ENCODE measurements around the gene KATNB1. TPM values are rescaled to one million over a fixed set of nuclear protein-coding genes. Genes with fewer than 3 reads are reported as not detected.
"Not testable (repeated sequence)": the region's sequence is repeated elsewhere in the genome, so short reads cannot be mapped to it uniquely, and the experiment has no call there.

Gene KATNB1
- total and polyA plus RNA-seq, 9 donors, result 32.7 to 63.2 (median 43.1) TPM

- Histone ChIP-seq H3K36me3 (ENCODE audit: control insufficient read depth, insufficient read depth, low read length) (peaks cover 4% of the 10 kb centered on the region), H3K4me3 (ENCODE audit: low read length) (no peak overlapping the region), H3K27me3 (ENCODE audit: control insufficient read depth, insufficient read depth, low read length) (no peaks in the 10 kb centered on the region), H3K9me3 (replicated peaks; ENCODE audit: control insufficient read depth, low read depth, low read length) (no peaks in the 10 kb centered on the region), H3K4me1 (ENCODE audit: control insufficient read depth, insufficient read depth, low read length) (peaks cover 6% of the 10 kb centered on the region), H3K27ac (ENCODE audit: low read length) (no peak overlapping the region)
- no peak for DNase-seq
- 73% methylated on average over 5 of the region's 10 CpGs for WGBS (ENCODE audit: insufficient coverage)
Observed at GRCh38 chr16:57781741-57782606, 46.4 kb downstream of the KATNB1 start.

- not testable (repeated sequence) for H3K27ac ChIP-seq (ENCODE audit: low read length); H3K4me3 ChIP-seq (ENCODE audit: low read length); H3K36me3 ChIP-seq (ENCODE audit: control insufficient read depth, insufficient read depth, low read length); H3K9me3 ChIP-seq (replicated peaks; ENCODE audit: control insufficient read depth, low read depth, low read length); H3K27me3 ChIP-seq (ENCODE audit: control insufficient read depth, insufficient read depth, low read length); DNase-seq
- WGBS (ENCODE audit: insufficient coverage), result 100% methylated on average over 4 of the region's 11 CpGs
- peaks cover 13% of the 10 kb centered on the region for H3K4me1 ChIP-seq (ENCODE audit: control insufficient read depth, insufficient read depth, low read length)
Observed at GRCh38 chr16:57782607-57783055, 47.1 kb downstream of the KATNB1 start.

DNA sequence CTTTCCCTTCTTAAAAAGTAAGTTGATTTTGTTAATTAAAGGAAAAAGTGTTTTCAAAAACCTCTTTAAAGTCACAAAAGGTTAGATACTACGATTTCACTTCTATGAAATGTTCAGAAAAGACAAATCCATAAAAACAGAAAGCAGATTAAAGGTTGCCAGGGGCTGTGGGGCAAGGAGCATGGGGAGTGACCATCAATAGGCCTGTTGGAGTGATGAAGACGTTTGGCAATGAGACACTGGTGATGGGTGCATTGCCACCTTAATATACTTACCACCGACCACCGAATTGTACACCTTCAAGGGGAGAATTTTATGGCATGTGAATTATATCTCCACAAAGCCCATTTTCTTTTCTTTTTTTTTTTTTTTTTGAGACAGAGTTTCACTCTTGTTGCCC, 47.5 kb downstream of the KATNB1 start:
- Histone ChIP-seq H3K9me3 (replicated peaks; ENCODE audit: control insufficient read depth, low read depth, low read length) (no peaks in the 10 kb centered on the region), H3K27me3 (ENCODE audit: control insufficient read depth, insufficient read depth, low read length) (no peaks in the 10 kb centered on the region), H3K4me3 (ENCODE audit: low read length) (no peak overlapping the region), H3K36me3 (ENCODE audit: control insufficient read depth, insufficient read depth, low read length) (peaks cover 9% of the 10 kb centered on the region), H3K27ac (ENCODE audit: low read length) (no peak overlapping the region), H3K4me1 (ENCODE audit: control insufficient read depth, insufficient read depth, low read length) (peaks cover 16% of the 10 kb centered on the region)
- DNase-seq, result no peak
- no CpG with 5 or more reads among the region's 4 CpGs for WGBS (ENCODE audit: insufficient coverage)

GRCh38 chr16:57783883-57784282, 48.3 kb downstream of the KATNB1 start:
- H3K4me1 ChIP-seq (ENCODE audit: control insufficient read depth, insufficient read depth, low read length), result peaks cover 23% of the 10 kb centered on the region
- H3K4me3 ChIP-seq (ENCODE audit: low read length), result no peak overlapping the region
- no peaks in the 10 kb centered on the region for H3K9me3 ChIP-seq (replicated peaks; ENCODE audit: control insufficient read depth, low read depth, low read length)
- H3K27me3 ChIP-seq (ENCODE audit: control insufficient read depth, insufficient read depth, low read length), result no peaks in the 10 kb centered on the region
- no peak for DNase-seq
- H3K27ac ChIP-seq (ENCODE audit: low read length), result no peak overlapping the region
- peaks cover 10% of the 10 kb centered on the region for H3K36me3 ChIP-seq (ENCODE audit: control insufficient read depth, insufficient read depth, low read length)
- WGBS (ENCODE audit: insufficient coverage), result 90% methylated on average over 6 of the region's 8 CpGs

DNA sequence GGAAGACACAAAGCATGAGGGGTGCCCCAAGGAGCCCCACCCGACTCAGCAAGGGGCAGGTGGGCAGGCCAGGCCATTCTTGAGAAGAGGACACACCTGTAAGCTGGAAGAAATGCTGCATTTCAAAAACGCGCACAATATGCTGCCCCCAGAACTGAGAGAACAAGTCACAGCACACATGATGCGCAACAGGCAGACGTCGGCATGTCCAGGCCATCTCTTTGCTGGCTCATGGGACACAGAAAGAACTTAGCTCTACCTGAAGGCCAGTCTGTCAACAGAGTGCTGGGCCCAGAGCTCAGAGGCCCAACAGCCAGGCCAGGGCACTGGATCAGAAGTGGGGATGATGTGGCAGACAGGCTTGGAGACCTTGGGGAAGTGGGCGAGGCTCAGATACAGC, 48.8 kb downstream of the KATNB1 start:
- Histone ChIP-seq H3K36me3 (ENCODE audit: control insufficient read depth, insufficient read depth, low read length) (peaks cover 10% of the 10 kb centered on the region), H3K27me3 (ENCODE audit: control insufficient read depth, insufficient read depth, low read length) (no peaks in the 10 kb centered on the region)
- 89% methylated on average over 7 of the region's 7 CpGs for WGBS (ENCODE audit: insufficient coverage)

GRCh38 chr16:57785385-57785784, 49.8 kb downstream of the KATNB1 start:
- Histone ChIP-seq H3K27ac (ENCODE audit: low read length) (no peak overlapping the region), H3K9me3 (replicated peaks; ENCODE audit: control insufficient read depth, low read depth, low read length) (no peaks in the 10 kb centered on the region), H3K36me3 (ENCODE audit: control insufficient read depth, insufficient read depth, low read length) (peaks cover 10% of the 10 kb centered on the region), H3K27me3 (ENCODE audit: control insufficient read depth, insufficient read depth, low read length) (no peaks in the 10 kb centered on the region), H3K4me1 (ENCODE audit: control insufficient read depth, insufficient read depth, low read length) (peaks cover 29% of the 10 kb centered on the region), H3K4me3 (ENCODE audit: low read length) (no peak overlapping the region)
- DNase-seq, result no peak
- 96% methylated on average over 8 of the region's 10 CpGs for WGBS (ENCODE audit: insufficient coverage)

More for the DNA sequence above, 48.8 kb downstream of the KATNB1 start:
- no peaks in the 10 kb centered on the region for H3K9me3 ChIP-seq (replicated peaks; ENCODE audit: control insufficient read depth, low read depth, low read length)
- no peak overlapping the region for H3K27ac ChIP-seq (ENCODE audit: low read length)
- peaks cover 27% of the 10 kb centered on the region for H3K4me1 ChIP-seq (ENCODE audit: control insufficient read depth, insufficient read depth, low read length)
- H3K4me3 ChIP-seq (ENCODE audit: low read length), result no peak overlapping the region
- no peak for DNase-seq

GRCh38 chr16:57785924-57786323, 50.4 kb downstream of the KATNB1 start:
- H3K4me1 ChIP-seq (ENCODE audit: control insufficient read depth, insufficient read depth, low read length), result peaks cover 33% of the 10 kb centered on the region
- H3K27ac ChIP-seq (ENCODE audit: low read length), result no peak overlapping the region
- no peak overlapping the region for H3K4me3 ChIP-seq (ENCODE audit: low read length)
- DNase-seq, result no peak
- H3K9me3 ChIP-seq (replicated peaks; ENCODE audit: control insufficient read depth, low read depth, low read length), result no peaks in the 10 kb centered on the region
- 76% methylated on average over 4 of the region's 8 CpGs for WGBS (ENCODE audit: insufficient coverage)
- peaks cover 10% of the 10 kb centered on the region for H3K36me3 ChIP-seq (ENCODE audit: control insufficient read depth, insufficient read depth, low read length)
- H3K27me3 ChIP-seq (ENCODE audit: control insufficient read depth, insufficient read depth, low read length), result no peaks in the 10 kb centered on the region

DNA sequence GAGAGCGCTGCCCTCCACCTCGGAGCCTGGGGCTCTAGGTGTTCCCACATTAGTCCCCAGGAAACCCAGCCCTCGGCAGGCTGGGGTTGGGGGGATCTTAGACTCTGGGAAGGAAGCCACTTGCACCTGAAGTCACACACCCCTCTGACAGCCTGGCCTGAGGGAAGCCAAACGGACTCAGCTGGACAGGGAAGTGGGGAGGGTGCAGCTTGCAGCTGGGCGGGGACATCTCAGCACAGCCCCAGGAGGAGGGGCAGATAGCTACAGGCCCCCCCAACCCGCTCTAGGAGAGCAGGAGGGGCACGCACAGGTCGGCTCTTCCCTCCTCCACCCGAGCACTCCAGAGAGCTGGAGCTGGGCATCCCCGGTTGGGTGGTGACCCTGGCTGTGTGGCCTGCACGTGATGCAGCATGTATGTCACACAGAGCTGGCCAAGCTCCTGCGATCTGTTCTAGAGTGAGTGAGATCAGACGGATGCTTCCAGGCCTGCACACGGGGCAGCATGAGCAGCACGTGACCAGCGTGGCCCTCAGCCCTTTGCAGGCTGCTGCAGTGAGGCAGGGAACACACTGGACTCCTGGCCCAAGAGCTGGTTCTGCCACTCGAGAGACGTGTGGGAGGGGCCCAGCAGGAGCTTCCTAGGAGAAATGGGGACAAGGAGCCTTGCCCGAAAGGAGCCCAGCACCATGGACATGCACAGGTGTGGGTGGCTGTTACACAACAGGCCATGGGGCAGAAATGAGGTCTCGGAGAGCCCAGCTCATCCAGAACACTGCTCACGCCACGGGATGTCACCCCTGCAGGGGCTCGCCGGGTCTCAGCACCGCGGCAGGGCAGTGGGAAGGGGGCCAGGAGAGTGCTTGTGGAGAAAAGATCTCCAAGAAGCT, 51.3 kb downstream of the KATNB1 start:
- Histone ChIP-seq H3K4me1 (ENCODE audit: control insufficient read depth, insufficient read depth, low read length) (peaks cover 43% of the 10 kb centered on the region), H3K27me3 (ENCODE audit: control insufficient read depth, insufficient read depth, low read length) (no peaks in the 10 kb centered on the region), H3K9me3 (replicated peaks; ENCODE audit: control insufficient read depth, low read depth, low read length) (no peaks in the 10 kb centered on the region), H3K36me3 (ENCODE audit: control insufficient read depth, insufficient read depth, low read length) (peaks cover 10% of the 10 kb centered on the region), H3K4me3 (ENCODE audit: low read length) (no peak overlapping the region), H3K27ac (ENCODE audit: low read length) (no peak overlapping the region)
- WGBS (ENCODE audit: insufficient coverage), result 49% methylated on average over 22 of the region's 26 CpGs
- DNase-seq, result peak; percentile 53

DNA sequence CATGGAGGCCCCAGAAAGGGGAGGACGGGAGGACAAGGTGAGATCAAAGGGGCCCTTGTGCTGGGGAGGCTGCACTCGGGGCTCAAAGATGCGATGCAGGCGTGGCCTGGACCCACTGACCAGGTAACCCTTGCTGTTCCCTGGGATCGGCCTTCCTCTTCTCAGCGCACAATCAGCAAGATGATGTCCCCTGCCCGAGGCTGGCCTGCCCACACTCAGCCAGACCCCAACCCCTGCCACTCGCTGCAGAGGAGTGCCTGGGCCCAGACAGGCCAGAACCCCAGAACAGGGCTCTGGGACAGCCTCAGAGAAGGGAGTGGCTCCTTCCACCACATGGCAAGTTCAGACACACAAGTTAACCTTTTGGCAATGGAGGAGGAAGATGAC, 51.9 kb downstream of the KATNB1 start:
- Histone ChIP-seq H3K4me3 (ENCODE audit: low read length) (no peak overlapping the region), H3K4me1 (ENCODE audit: control insufficient read depth, insufficient read depth, low read length) (peaks cover 46% of the 10 kb centered on the region), H3K36me3 (ENCODE audit: control insufficient read depth, insufficient read depth, low read length) (peaks cover 10% of the 10 kb centered on the region), H3K27ac (ENCODE audit: low read length) (no peak overlapping the region), H3K9me3 (replicated peaks; ENCODE audit: control insufficient read depth, low read depth, low read length) (no peaks in the 10 kb centered on the region), H3K27me3 (ENCODE audit: control insufficient read depth, insufficient read depth, low read length) (no peaks in the 10 kb centered on the region)
- WGBS (ENCODE audit: insufficient coverage), result 72% methylated on average over 8 of the region's 8 CpGs
- no peak for DNase-seq

GRCh38 chr16:57788252-57788841, 52.8 kb downstream of the KATNB1 start:
- H3K27me3 ChIP-seq (ENCODE audit: control insufficient read depth, insufficient read depth, low read length), result no peaks in the 10 kb centered on the region
- H3K9me3 ChIP-seq (replicated peaks; ENCODE audit: control insufficient read depth, low read depth, low read length), result no peaks in the 10 kb centered on the region
- 63% methylated on average over 11 of the region's 17 CpGs for WGBS (ENCODE audit: insufficient coverage)
- peaks cover 10% of the 10 kb centered on the region for H3K36me3 ChIP-seq (ENCODE audit: control insufficient read depth, insufficient read depth, low read length)
- no peak overlapping the region for H3K27ac ChIP-seq (ENCODE audit: low read length)
- DNase-seq, result no peak
- peaks cover 46% of the 10 kb centered on the region for H3K4me1 ChIP-seq (ENCODE audit: control insufficient read depth, insufficient read depth, low read length)
- no peak overlapping the region for H3K4me3 ChIP-seq (ENCODE audit: low read length)

Measured in muscle of leg (tissue), 11 donors.